ENCODE data around the gene LRRC75A. TPM values are rescaled to one million over a fixed set of nuclear protein-coding genes. Genes with fewer than 3 reads are reported as not detected.
A peak's percentile ranks its signal among the peaks of the same experiment; 100 is the strongest.

LRRC75A gene
- polyA plus RNA-seq, 3 donors, result 1.0 to 2.4 (median 1.4) TPM

DNA sequence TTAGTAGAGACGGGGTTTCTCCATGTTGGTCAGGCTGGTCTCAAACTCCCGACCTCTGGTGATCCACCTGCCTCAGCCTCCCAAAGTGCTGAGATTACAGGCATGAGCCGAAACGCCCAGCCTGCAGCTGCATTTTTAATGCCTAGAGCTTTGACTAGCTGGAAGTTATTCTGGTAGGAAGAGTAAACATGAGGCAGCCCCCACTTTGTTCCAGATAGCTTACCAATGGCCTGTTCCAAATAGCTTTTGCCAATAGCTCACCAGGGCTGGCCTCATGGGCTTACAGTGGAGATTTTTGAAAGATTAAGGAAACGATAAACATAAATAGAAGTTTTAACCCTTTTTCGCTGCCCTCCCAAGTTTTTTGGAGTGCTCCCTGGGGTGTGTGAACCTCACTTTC lies 66.8 kb downstream of the LRRC75A start:
- peaks cover 78 to 99% of the 10 kb centered on the region in 2 donors for H3K36me3 Mint-ChIP-seq

DNA sequence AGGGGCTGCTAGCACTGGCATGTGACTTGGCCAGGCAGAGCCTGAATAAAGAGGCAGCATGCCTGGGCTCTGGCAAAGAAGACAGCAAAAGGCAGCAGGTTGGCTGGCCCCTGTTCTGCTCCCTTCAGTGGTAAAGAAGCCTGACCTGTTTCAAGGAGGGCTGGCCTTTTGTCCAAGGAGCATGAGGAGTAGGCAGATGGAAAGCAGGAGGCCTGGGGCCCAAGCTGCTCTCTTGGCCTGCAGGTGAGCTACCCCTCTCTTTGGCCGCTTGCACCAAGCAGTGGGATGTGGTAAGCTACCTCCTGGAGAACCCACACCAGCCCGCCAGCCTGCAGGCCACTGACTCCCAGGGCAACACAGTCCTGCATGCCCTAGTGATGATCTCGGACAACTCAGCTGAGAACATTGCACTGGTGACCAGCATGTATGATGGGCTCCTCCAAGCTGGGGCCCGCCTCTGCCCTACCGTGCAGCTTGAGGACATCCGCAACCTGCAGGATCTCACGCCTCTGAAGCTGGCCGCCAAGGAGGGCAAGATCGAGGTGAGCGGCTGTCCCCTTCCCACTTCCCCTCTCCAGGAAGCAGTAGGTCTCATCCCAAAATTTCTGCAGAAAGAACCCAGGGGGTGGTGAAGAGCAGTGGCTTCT lies 68.6 kb downstream of the LRRC75A start:
- H3K4me1 Mint-ChIP-seq, result peaks cover 18% of the 10 kb centered on the region
- H3K4me3 ChIP-seq (replicated peaks in 1 of 3; ENCODE audit: low read depth in 2 of 3, low read length in 3 of 3), result no peak overlapping the region
- H3K9ac ChIP-seq (ENCODE audit: insufficient read depth, low read length, poor library complexity, severe bottlenecking), result no peak overlapping the region
- H3K36me3 Mint-ChIP-seq, result peaks cover 81 to 99% of the 10 kb centered on the region in 2 donors
- DNase-seq, result no peak
- H3K9me3 ChIP-seq (replicated peaks in 1 of 2; ENCODE audit: control insufficient read depth in 1 of 2, insufficient read depth in 1 of 2, low read length in 2 of 2), result no peaks in the 10 kb centered on the region
- no peaks in the 10 kb centered on the region for H3K27me3 ChIP-seq (ENCODE audit: control insufficient read depth in 2 of 2, insufficient read depth in 2 of 2, low read length in 2 of 2)
- H3K27ac ChIP-seq (ENCODE audit: low read depth in 1 of 2, low read length in 2 of 2), result no peak overlapping the region
- H3K4me3 Mint-ChIP-seq, result no peak overlapping the region
- H3K4me2 ChIP-seq (replicated peaks; ENCODE audit: extremely low read depth, low read length, poor library complexity, severe bottlenecking), result no peak overlapping the region
- TF ChIP-seq, protein P1, sequence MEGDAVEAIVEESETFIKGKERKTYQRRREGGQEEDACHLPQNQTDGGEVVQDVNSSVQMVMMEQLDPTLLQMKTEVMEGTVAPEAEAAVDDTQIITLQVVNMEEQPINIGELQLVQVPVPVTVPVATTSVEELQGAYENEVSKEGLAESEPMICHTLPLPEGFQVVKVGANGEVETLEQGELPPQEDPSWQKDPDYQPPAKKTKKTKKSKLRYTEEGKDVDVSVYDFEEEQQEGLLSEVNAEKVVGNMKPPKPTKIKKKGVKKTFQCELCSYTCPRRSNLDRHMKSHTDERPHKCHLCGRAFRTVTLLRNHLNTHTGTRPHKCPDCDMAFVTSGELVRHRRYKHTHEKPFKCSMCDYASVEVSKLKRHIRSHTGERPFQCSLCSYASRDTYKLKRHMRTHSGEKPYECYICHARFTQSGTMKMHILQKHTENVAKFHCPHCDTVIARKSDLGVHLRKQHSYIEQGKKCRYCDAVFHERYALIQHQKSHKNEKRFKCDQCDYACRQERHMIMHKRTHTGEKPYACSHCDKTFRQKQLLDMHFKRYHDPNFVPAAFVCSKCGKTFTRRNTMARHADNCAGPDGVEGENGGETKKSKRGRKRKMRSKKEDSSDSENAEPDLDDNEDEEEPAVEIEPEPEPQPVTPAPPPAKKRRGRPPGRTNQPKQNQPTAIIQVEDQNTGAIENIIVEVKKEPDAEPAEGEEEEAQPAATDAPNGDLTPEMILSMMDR (IDR thresholded peaks at IDR 0.05), result no peak
- WGBS (ENCODE audit: insufficient coverage), result 97% methylated on average over 3 of the region's 10 CpGs
- peaks cover 0 to 1% (median 0%) of the 10 kb centered on the region in 3 donors for H3K27me3 Mint-ChIP-seq (ENCODE audit: low read depth in 3 of 3)
- no peak overlapping the region for H2AFZ ChIP-seq (ENCODE audit: insufficient read depth, low read depth, low read length, poor library complexity, severe bottlenecking)
- H3K4me1 ChIP-seq (ENCODE audit: control insufficient read depth in 1 of 2, insufficient read depth in 2 of 2, low read length in 2 of 2), result peaks cover 16 to 20% of the 10 kb centered on the region in 2 donors
- H3K9me3 Mint-ChIP-seq, result no peaks in the 10 kb centered on the region
- H3K79me2 ChIP-seq (ENCODE audit: insufficient read depth, low read length), result peaks cover 1% of the 10 kb centered on the region
- H4K20me1 ChIP-seq (ENCODE audit: insufficient read depth, low read length), result peaks cover 18% of the 10 kb centered on the region
- H3K27ac Mint-ChIP-seq, result no peak overlapping the region
- intact Hi-C loops (cut with micrococcal nuclease), result no loop called here
- H3K36me3 ChIP-seq (replicated peaks in 1 of 2; ENCODE audit: control insufficient read depth in 1 of 2, insufficient read depth in 2 of 2, low read length in 2 of 2), result peaks cover 73 to 96% of the 10 kb centered on the region in 2 donors

More for the DNA sequence above, 66.8 kb downstream of the LRRC75A start:
- H3K27ac Mint-ChIP-seq, result peak overlapping the region in 1 of 7 donors; percentile 15
- H3K9me3 ChIP-seq (replicated peaks in 1 of 2; ENCODE audit: control insufficient read depth in 1 of 2, insufficient read depth in 1 of 2, low read length in 2 of 2), result no peaks in the 10 kb centered on the region
- no peak overlapping the region for H3K4me3 ChIP-seq (replicated peaks in 1 of 3; ENCODE audit: low read depth in 2 of 3, low read length in 3 of 3)
- no peaks in the 10 kb centered on the region for H3K27me3 ChIP-seq (ENCODE audit: control insufficient read depth in 2 of 2, insufficient read depth in 2 of 2, low read length in 2 of 2)
- H3K4me2 ChIP-seq (replicated peaks; ENCODE audit: extremely low read depth, low read length, poor library complexity, severe bottlenecking), result no peak overlapping the region
- H3K4me1 ChIP-seq (ENCODE audit: control insufficient read depth in 1 of 2, insufficient read depth in 2 of 2, low read length in 2 of 2), result peaks cover 0 to 1% of the 10 kb centered on the region in 2 donors
- intact Hi-C loops (cut with micrococcal nuclease), result no loop called here
- 100% methylated on average over 6 of the region's 6 CpGs for WGBS (ENCODE audit: insufficient coverage)
- no peaks in the 10 kb centered on the region for H3K79me2 ChIP-seq (ENCODE audit: insufficient read depth, low read length)
- no peak overlapping the region for H3K9ac ChIP-seq (ENCODE audit: insufficient read depth, low read length, poor library complexity, severe bottlenecking)
- no peak overlapping the region for H3K4me3 Mint-ChIP-seq
- DNase-seq, result no peak
- H2AFZ ChIP-seq (ENCODE audit: insufficient read depth, low read depth, low read length, poor library complexity, severe bottlenecking), result no peak overlapping the region
- TF ChIP-seq, protein P1 (IDR thresholded peaks at IDR 0.05), result no peak
- no peaks in the 10 kb centered on the region for H3K9me3 Mint-ChIP-seq
- H3K4me1 Mint-ChIP-seq, result no peaks in the 10 kb centered on the region
- peaks cover 12% of the 10 kb centered on the region for H4K20me1 ChIP-seq (ENCODE audit: insufficient read depth, low read length)
- H3K27me3 Mint-ChIP-seq (ENCODE audit: low read depth in 3 of 3), result peaks cover 0 to 1% (median 0%) of the 10 kb centered on the region in 3 donors
- peaks cover 74 to 91% of the 10 kb centered on the region in 2 donors for H3K36me3 ChIP-seq (replicated peaks in 1 of 2; ENCODE audit: control insufficient read depth in 1 of 2, insufficient read depth in 2 of 2, low read length in 2 of 2)
- H3K27ac ChIP-seq (ENCODE audit: low read depth in 1 of 2, low read length in 2 of 2), result no peak overlapping the region
